K562 (cell line): ENCODE data around the gene SH3BP5L. TPM values are rescaled to one million over a fixed set of nuclear protein-coding genes. Genes with fewer than 3 reads are reported as not detected.

Source experiments
- ATAC-seq: fragments of 200-7000 bp; cut with Tn5 transposase; 3 replicates; pipeline ENCODE4 v1.9.1; 2020; ENCODE audit warnings: moderate library complexity
- BruUV-seq: library from RNA; stranded (reverse); fragments of 400-500 nt; replicated peaks from 2 replicates; lab custom pipeline; 2021; lab: Mats Ljungman, UMichigan
- CTCF ChIA-PET: fragments of 300-600 bp; formaldehyde crosslinking; extraction: SDS; loops from one replicate; lab custom pipeline; 2021; ENCODE audit warnings: low intra/inter-chr PET ratio; lab: Yijun Ruan, JAX
- POLR2A ChIA-PET: fragments of 300-600, 350-650 bp; sonication (Branson Sonifier 250); formaldehyde crosslinking; extraction: SDS; loops from one replicate; lab custom pipeline; 2021; ENCODE audit warnings: antibody characterized with exemption, inconsistent platforms; lab: Yijun Ruan, JAX
- DNase-seq, 4 experiments: peaks; one replicate each; pipeline versions ENCODE4 v3.0.0 to v3.0.0-alpha.2; 2011 to 2018; ENCODE audit warnings: low spot score in 3 of 4, mixed read lengths in 3 of 4; ENCODE audit errors: extremely low read depth in 1 of 4
- FAIRE-seq: peaks from 2 replicates; lab custom pipeline; 2011; peaks lifted over from hg19 to GRCh38; lab: Jason Lieb, UNC
- H2AFZ ChIP-seq: 2 replicates; pipeline ENCODE4 v1.6.0; 2011; ENCODE audit warnings: low read depth, low read length, control low read depth, inconsistent platforms
- H3K27ac ChIP-seq: fragments of 200-600 bp; 3 replicates; pipeline ENCODE4 v1.8.0; 2011; ENCODE audit warnings: low read depth, mild to moderate bottlenecking, control low read depth, inconsistent platforms, low read length, moderate library complexity, mixed read lengths; ENCODE audit errors: extremely low read depth
- H3K27me3 ChIP-seq, 2 experiments: fragments of 300-600 bp in 1 of 2; 2 replicates in 1 of 2; 3 replicates in 1 of 2; pipeline versions ENCODE4 v1.6.0 to v1.8.0; 2011; ENCODE audit warnings: inconsistent platforms in 2 of 2, low read length in 2 of 2, mild to moderate bottlenecking in 1 of 2, mixed read lengths in 1 of 2, moderate library complexity in 1 of 2; ENCODE audit not compliant: control insufficient read depth in 2 of 2, insufficient read depth in 2 of 2
- H3K36me3 ChIP-seq: fragments of 300-600 bp; 3 replicates; pipeline ENCODE4 v1.8.0; 2011; ENCODE audit warnings: mild to moderate bottlenecking, low read length, inconsistent platforms; ENCODE audit not compliant: control insufficient read depth, insufficient read depth
- H3K4me1 ChIP-seq, 2 experiments: fragments of 200-600 bp in 1 of 2; replicated peaks in 1 of 2; 2 replicates in 1 of 2; 3 replicates in 1 of 2; pipeline versions ENCODE4 v1.5.1 to v1.8.0; 2011; ENCODE audit warnings: inconsistent platforms in 2 of 2, low read length in 2 of 2, mild to moderate bottlenecking in 1 of 2, mixed read lengths in 1 of 2, moderate library complexity in 1 of 2; ENCODE audit not compliant: control insufficient read depth in 2 of 2, insufficient read depth in 2 of 2
- H3K4me2 ChIP-seq: 2 replicates; pipeline ENCODE4 v1.6.1; 2011; ENCODE audit warnings: low read length, control low read depth, inconsistent platforms, mixed read lengths; ENCODE audit not compliant: insufficient read depth
- H3K4me3 ChIP-seq: fragments of 200-600 bp; sonication (generic), shearing (Covaris generic); 2 replicates; pipeline ENCODE4 v1.5.1; 2016; ENCODE audit warnings: control low read depth, inconsistent platforms
- H3K79me2 ChIP-seq: fragments of 200-600 bp; 3 replicates; pipeline ENCODE4 v1.8.0; 2011; ENCODE audit warnings: low read length, inconsistent platforms; ENCODE audit not compliant: control insufficient read depth, insufficient read depth
- H3K9ac ChIP-seq, 2 experiments: 2 replicates each; pipeline versions ENCODE4 v1.6.0 to v1.6.1; 2011; ENCODE audit warnings: low read depth in 2 of 2, low read length in 2 of 2, control low read depth in 1 of 2, inconsistent platforms in 1 of 2, mild to moderate bottlenecking in 1 of 2, mixed read lengths in 1 of 2; ENCODE audit not compliant: insufficient read depth in 1 of 2
- H3K9me1 ChIP-seq: one replicate; pipeline ENCODE4 v1.6.0; 2011; ENCODE audit warnings: inconsistent platforms, mild to moderate bottlenecking, low read length, moderate library complexity; ENCODE audit not compliant: control insufficient read depth, insufficient read depth
- H3K9me3 ChIP-seq: replicated peaks from 2 replicates; pipeline ENCODE4 v1.5.1; 2011; ENCODE audit warnings: low read depth, low read length, inconsistent platforms; ENCODE audit not compliant: control insufficient read depth, insufficient read depth
- H4K20me1 ChIP-seq: replicated peaks from 2 replicates; pipeline ENCODE4 v1.6.1; 2011; ENCODE audit warnings: low read length, inconsistent platforms, mixed read lengths; ENCODE audit not compliant: control insufficient read depth, insufficient read depth
- C11orf30 ChIP-seq: fragments of 450-650 bp; IDR thresholded peaks from 2 replicates; pipeline ENCODE4 v1.6.1; 2016; ENCODE audit warnings: low read depth, mild to moderate bottlenecking
- CBFA2T3 ChIP-seq: fragments of 450-650 bp; IDR thresholded peaks from 2 replicates; pipeline ENCODE4 v1.6.1; 2017
- CBX2 ChIP-seq: fragments of 200-600 bp; sonication (generic); IDR thresholded peaks from one replicate; pipeline ENCODE4 v1.6.1; 2012; ENCODE audit warnings: mild to moderate bottlenecking, low read length, inconsistent platforms; ENCODE audit not compliant: insufficient read depth, poor library complexity, severe bottlenecking
- HMG20A ChIP-seq: fragments of 450-650 bp; formaldehyde crosslinking; conservative IDR thresholded peaks from 2 replicates; pipeline ENCODE4 v1.4.0; 2020; ENCODE audit warnings: mild to moderate bottlenecking, mixed read lengths
- MAFG ChIP-seq: fragments of 450-650 bp; conservative IDR thresholded peaks from 2 replicates; pipeline ENCODE4 v1.6.1; 2016; ENCODE audit warnings: missing genetic modification characterization, missing compliant biosample characterization
- NFE2 ChIP-seq: IDR thresholded peaks from 2 replicates; pipeline ENCODE4 v1.6.1; 2014; ENCODE audit warnings: antibody characterized with exemption, low read depth
- NFIX ChIP-seq: fragments of 250-450 bp; sonication (Bioruptor Pico); IDR thresholded peaks from 2 replicates; pipeline ENCODE4 v1.4.0; 2020; ENCODE audit warnings: low read depth, mild to moderate bottlenecking, moderate library complexity
- PKNOX1 ChIP-seq: fragments of 450-650 bp; IDR thresholded peaks from 2 replicates; pipeline ENCODE4 v1.6.1; 2016
- POLR3G ChIP-seq: IDR thresholded peaks from 2 replicates; pipeline ENCODE4 v1.6.1; 2011; ENCODE audit not compliant: insufficient read length, insufficient replicate concordance; ENCODE audit errors: extremely low read depth
- ZEB2 ChIP-seq: fragments of 450-650 bp; IDR thresholded peaks from 2 replicates; pipeline ENCODE4 v1.6.1; 2016
- ZNF311 ChIP-seq: fragments of 250-450 bp; sonication (Bioruptor Pico); IDR thresholded peaks from 2 replicates; pipeline ENCODE4 v1.4.0; 2020; ENCODE audit warnings: mild to moderate bottlenecking, moderate library complexity
- WGBS: fragments of 100-300 bp; shearing (Covaris generic); methylation state at CpG from one replicate; pipeline ENCODE4 v1.1.6; 2016; ENCODE audit warnings: low coverage, mixed read lengths; ENCODE audit not compliant: insufficient coverage; ENCODE audit errors: missing lambda C conversion rate; 5-methylcytosine and 5-hydroxymethylcytosine counted together
- in situ Hi-C: fragments of 300-500 bp; cut with MboI; formaldehyde crosslinking; loops from 4 replicates; pipeline ENCODE4 v1.15.0; 2018; ENCODE audit warnings: inconsistent platforms, mixed read lengths
- intact Hi-C: fragments of 100-400 bp; cut with micrococcal nuclease; formaldehyde crosslinking; loops from 2 replicates; pipeline ENCODE4 v1.14.2; 2022
- polyA plus RNA-seq, 8 experiments: library from polyadenylated mRNA; depleted of rRNA in 4 of 8; stranded (reverse) in 5 of 8; unstranded in 3 of 8; fragments of >200 nt; fragmentation: Nextera tagmentation in 2 of 8; fragmentation: Illumina TruSeq in 1 of 8; extraction: Ambion mirVana in 2 of 8; extraction: Trizol in 1 of 8; gene quantifications; 2 replicates each; pipeline versions ENCODE4 v1.2.1 to v1.2.3, GENCODE V29; 2011 to 2014; ENCODE audit warnings: inconsistent platforms in 1 of 8, missing spikeins in 1 of 8
- total RNA-seq, 7 experiments: library from RNA; depleted of rRNA in 6 of 7; stranded (reverse); fragments of >200 nt in 6 of 7; fragmentation: Illumina TruSeq in 2 of 7; extraction: Trizol in 2 of 7; gene quantifications; 2 replicates each; pipeline versions ENCODE4 v1.2.1 to v1.2.3, GENCODE V29; 2011 to 2021; ENCODE audit warnings: low replicate concordance in 1 of 7
- TF ChIP-seq, protein P1 (sequence below), 2 experiments: IDR thresholded peaks; 2 replicates each; pipeline ENCODE4 v1.6.1; 2011; ENCODE audit warnings: borderline replicate concordance in 1 of 2, control low read depth in 1 of 2, low read depth in 1 of 2, low read length in 1 of 2, mild to moderate bottlenecking in 1 of 2, mixed read lengths in 1 of 2, moderate library complexity in 1 of 2; ENCODE audit not compliant: insufficient read depth in 1 of 2, insufficient read length in 1 of 2, poor library complexity in 1 of 2, severe bottlenecking in 1 of 2; ENCODE audit errors: extremely low read depth in 1 of 2
- TF ChIP-seq, protein P2 (sequence below): sonication (generic); formaldehyde crosslinking; IDR thresholded peaks from 2 replicates; pipeline ENCODE4 v1.8.0; 2022; ENCODE audit warnings: missing genetic modification reagents, mild to moderate bottlenecking, moderate library complexity, borderline replicate concordance

Gene SH3BP5L
- total and polyA plus RNA-seq, 9 of the 15 experiments (the other 6 are each of a cell fraction or from before 2014, with no cell fraction given): 1.9 to 26.5 (median 15.8) TPM

- POLR2A ChIA-PET: no interaction called here
Observed at GRCh38 chr1:248786156-248786555, 39.6 kb downstream of the SH3BP5L start.

More at GRCh38 chr1:248786156-248786555, 39.6 kb downstream of the SH3BP5L start:
- CTCF ChIA-PET: no interaction called here
- Histone ChIP-seq H3K4me3 (no peak overlapping the region), H3K9ac (no peak overlapping the region), H3K27ac (no peak overlapping the region), H3K9me3 (no peaks in the 10 kb centered on the region), H3K9me1 (no peaks in the 10 kb centered on the region), H4K20me1 (no peaks in the 10 kb centered on the region), H2AFZ (no peak overlapping the region), H3K79me2 (no peaks in the 10 kb centered on the region), H3K27me3 (peaks cover 0 to 13% of the 10 kb centered on the region in 2 experiments; a peak in 3 of 5 replicates), H3K4me1 (no peaks in the 10 kb centered on the region), H3K36me3 (no peaks in the 10 kb centered on the region), H3K4me2 (no peak overlapping the region)
- no peak for ATAC-seq
- WGBS: 3% methylated on average over 3 of the region's 3 CpGs
- FAIRE-seq: peak; percentile 65
- no peak for DNase-seq
- TF ChIP-seq NFE2: peak; percentile 67
- TF ChIP-seq POLR3G: no peak
- TF ChIP-seq CBX2: no peak
- 0 out of 2 replicates have a peak, but pooled peaks have one; percentile 19 for TF ChIP-seq C11orf30
- no peak for TF ChIP-seq ZEB2
- peak; percentile 55 for TF ChIP-seq MAFG
- TF ChIP-seq HMG20A (CRISPR knock-in tag): no peak
- TF ChIP-seq, protein P1, sequence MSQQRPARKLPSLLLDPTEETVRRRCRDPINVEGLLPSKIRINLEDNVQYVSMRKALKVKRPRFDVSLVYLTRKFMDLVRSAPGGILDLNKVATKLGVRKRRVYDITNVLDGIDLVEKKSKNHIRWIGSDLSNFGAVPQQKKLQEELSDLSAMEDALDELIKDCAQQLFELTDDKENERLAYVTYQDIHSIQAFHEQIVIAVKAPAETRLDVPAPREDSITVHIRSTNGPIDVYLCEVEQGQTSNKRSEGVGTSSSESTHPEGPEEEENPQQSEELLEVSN (IDR thresholded peaks at IDR 0.05; ENCODE audit: borderline replicate concordance in 1 of 2, extremely low read depth in 1 of 2, insufficient read depth in 1 of 2, insufficient read length in 1 of 2, low read depth in 1 of 2, low read length in 1 of 2, poor library complexity in 1 of 2, severe bottlenecking in 1 of 2): no peak
- no peak for TF ChIP-seq ZNF311
- TF ChIP-seq CBFA2T3: no peak
- TF ChIP-seq, protein P2, sequence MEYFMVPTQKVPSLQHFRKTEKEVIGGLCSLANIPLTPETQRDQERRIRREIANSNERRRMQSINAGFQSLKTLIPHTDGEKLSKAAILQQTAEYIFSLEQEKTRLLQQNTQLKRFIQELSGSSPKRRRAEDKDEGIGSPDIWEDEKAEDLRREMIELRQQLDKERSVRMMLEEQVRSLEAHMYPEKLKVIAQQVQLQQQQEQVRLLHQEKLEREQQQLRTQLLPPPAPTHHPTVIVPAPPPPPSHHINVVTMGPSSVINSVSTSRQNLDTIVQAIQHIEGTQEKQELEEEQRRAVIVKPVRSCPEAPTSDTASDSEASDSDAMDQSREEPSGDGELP: no peak
- 0 out of 2 replicates have a peak, but pooled peaks have one; percentile 15 for TF ChIP-seq PKNOX1
- no peak for TF ChIP-seq NFIX (CRISPR knock-in tag)
- in situ Hi-C loops: no loop called here
- intact Hi-C loops: no loop called here
- BruUV-seq: no TSS peak
